Measurements from ENCODE around the gene SPTBN4.

The SPTBN4 gene

DNA sequence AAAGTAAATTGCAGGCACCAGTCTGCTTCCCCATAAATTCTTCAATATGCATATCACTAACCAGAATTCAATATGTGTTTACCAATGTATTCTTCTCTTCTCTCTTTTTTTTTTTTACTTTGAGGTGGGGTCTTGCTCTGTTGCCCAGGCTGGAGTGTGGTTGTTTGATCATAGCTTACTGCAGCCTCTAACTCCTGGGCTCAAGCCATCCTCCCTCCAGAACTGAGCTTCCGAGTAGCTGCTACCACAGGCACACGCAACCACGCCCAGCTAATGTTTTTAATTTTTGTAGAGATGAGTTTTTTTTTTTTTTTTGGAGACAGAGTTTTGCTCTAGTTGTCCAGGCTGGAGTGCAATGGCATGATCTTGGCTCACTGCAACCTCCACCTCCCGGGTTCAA, 151.2 kb downstream of the SPTBN4 start:
- H3K9ac ChIP-seq (ENCODE audit: low read length), result no peak overlapping the region
- 0 out of 2 replicates have a peak, but pooled peaks cover 3% of the 10 kb centered on the region for H3F3A ChIP-seq (ENCODE audit: insufficient read depth, low read length)
- H2AFZ ChIP-seq (ENCODE audit: low read length), result no peak overlapping the region
- no peak overlapping the region for H3K27ac ChIP-seq (ENCODE audit: low read length)
- H3K36me3 ChIP-seq (replicated peaks; ENCODE audit: insufficient read depth, low read length), result no peaks in the 10 kb centered on the region
- no peaks in the 10 kb centered on the region for H3K79me2 ChIP-seq (ENCODE audit: low read length)
- no peak overlapping the region for H3K4me3 ChIP-seq (ENCODE audit: low read length)
- H4K20me1 ChIP-seq (ENCODE audit: insufficient read depth, low read length), result no peaks in the 10 kb centered on the region
- no peaks in the 10 kb centered on the region for H3K27me3 ChIP-seq (replicated peaks; ENCODE audit: insufficient read depth, low read length)
- TF ChIP-seq EZH2 (optimal IDR thresholded peaks at IDR 0.05; ENCODE audit: low read depth, low read length) (no peak), EZH2phosphoT487 (IDR thresholded peaks at IDR 0.05; ENCODE audit: low read length) (no peak)
- TF ChIP-seq, protein P1, sequence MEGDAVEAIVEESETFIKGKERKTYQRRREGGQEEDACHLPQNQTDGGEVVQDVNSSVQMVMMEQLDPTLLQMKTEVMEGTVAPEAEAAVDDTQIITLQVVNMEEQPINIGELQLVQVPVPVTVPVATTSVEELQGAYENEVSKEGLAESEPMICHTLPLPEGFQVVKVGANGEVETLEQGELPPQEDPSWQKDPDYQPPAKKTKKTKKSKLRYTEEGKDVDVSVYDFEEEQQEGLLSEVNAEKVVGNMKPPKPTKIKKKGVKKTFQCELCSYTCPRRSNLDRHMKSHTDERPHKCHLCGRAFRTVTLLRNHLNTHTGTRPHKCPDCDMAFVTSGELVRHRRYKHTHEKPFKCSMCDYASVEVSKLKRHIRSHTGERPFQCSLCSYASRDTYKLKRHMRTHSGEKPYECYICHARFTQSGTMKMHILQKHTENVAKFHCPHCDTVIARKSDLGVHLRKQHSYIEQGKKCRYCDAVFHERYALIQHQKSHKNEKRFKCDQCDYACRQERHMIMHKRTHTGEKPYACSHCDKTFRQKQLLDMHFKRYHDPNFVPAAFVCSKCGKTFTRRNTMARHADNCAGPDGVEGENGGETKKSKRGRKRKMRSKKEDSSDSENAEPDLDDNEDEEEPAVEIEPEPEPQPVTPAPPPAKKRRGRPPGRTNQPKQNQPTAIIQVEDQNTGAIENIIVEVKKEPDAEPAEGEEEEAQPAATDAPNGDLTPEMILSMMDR (IDR thresholded peaks at IDR 0.05; ENCODE audit: low read length), result no peak
- no peaks in the 10 kb centered on the region for H3K9me3 ChIP-seq (replicated peaks; ENCODE audit: insufficient read depth, low read length)
- H3K4me1 ChIP-seq (ENCODE audit: low read length), result no peaks in the 10 kb centered on the region
- DNase-seq, result no peak
- H3K9me2 ChIP-seq (replicated peaks; ENCODE audit: insufficient read depth, low read length), result no peaks in the 10 kb centered on the region
- H3K4me2 ChIP-seq (ENCODE audit: low read depth, low read length), result no peak overlapping the region

DNA sequence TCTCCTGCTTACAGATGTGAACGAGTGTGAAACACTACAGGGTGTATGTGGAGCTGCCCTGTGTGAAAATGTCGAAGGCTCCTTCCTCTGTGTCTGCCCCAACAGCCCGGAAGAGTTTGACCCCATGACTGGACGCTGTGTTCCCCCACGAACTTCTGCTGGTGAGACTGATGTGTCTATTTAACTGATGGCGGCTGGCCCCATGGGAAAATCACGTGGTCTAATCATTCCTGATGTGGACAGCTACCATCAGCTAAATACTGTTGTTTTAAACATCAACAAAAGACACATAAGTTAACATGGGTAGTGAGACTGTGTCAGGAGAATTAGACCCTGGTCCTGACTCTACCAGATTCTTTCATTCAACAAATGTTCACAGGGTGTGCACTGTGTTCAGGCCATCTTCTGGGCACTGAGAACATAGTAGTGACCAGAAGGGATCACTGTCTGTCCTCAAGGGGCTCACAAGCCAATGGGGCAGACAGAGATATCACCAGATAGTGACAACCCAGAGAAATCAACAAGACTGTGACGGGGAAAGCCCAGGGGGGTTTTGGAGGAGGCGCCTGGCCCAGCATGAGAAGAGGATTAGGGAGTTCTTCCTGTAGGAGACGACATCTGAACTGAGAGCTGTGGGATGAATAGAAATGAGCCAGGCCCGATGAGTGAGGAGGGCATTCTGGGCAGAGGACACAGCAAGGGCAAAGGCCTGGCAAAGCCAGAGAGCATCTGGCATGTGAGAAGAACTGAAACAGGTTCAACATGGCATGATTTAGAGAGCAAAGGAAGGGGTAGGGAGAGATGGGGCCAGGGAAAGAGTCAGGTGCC, 152.7 kb downstream of the SPTBN4 start:
- Histone ChIP-seq H3K79me2 (ENCODE audit: low read length) (no peaks in the 10 kb centered on the region), H3K9me2 (replicated peaks; ENCODE audit: insufficient read depth, low read length) (no peaks in the 10 kb centered on the region), H3K27me3 (replicated peaks; ENCODE audit: insufficient read depth, low read length) (no peaks in the 10 kb centered on the region), H3F3A (ENCODE audit: insufficient read depth, low read length) (no peaks in the 10 kb centered on the region), H3K27ac (ENCODE audit: low read length) (no peak overlapping the region), H3K4me1 (ENCODE audit: low read length) (no peaks in the 10 kb centered on the region), H2AFZ (ENCODE audit: low read length) (no peak overlapping the region), H3K9ac (ENCODE audit: low read length) (no peak overlapping the region), H3K36me3 (replicated peaks; ENCODE audit: insufficient read depth, low read length) (no peaks in the 10 kb centered on the region), H4K20me1 (ENCODE audit: insufficient read depth, low read length) (no peaks in the 10 kb centered on the region), H3K9me3 (replicated peaks; ENCODE audit: insufficient read depth, low read length) (no peaks in the 10 kb centered on the region), H3K4me3 (ENCODE audit: low read length) (no peak overlapping the region), H3K4me2 (ENCODE audit: low read depth, low read length) (no peak overlapping the region)
- no peak for DNase-seq
- TF ChIP-seq, protein P1 (IDR thresholded peaks at IDR 0.05; ENCODE audit: low read length), result no peak
- TF ChIP-seq EZH2 (optimal IDR thresholded peaks at IDR 0.05; ENCODE audit: low read depth, low read length), result no peak
- TF ChIP-seq EZH2phosphoT487 (IDR thresholded peaks at IDR 0.05; ENCODE audit: low read length), result no peak

DNA sequence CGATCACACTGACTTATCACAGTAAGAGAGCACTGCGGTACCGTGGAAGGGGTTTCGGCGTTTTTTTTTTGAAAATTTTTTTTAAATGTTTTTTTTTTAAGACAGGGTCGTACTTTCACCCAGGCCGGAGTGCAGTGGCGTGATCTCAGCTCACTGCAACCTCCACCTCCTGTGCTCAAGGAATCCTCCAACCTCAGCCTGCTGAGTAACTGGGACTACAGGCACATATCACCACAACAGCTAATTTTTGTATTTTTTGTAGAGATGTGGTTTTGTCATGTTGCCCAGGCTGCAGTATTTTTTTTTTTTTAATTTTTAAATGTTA, 153.3 kb downstream of the SPTBN4 start:
- Histone ChIP-seq H3K27ac (ENCODE audit: low read length) (no peak overlapping the region), H3K79me2 (ENCODE audit: low read length) (no peaks in the 10 kb centered on the region), H3K4me3 (ENCODE audit: low read length) (no peak overlapping the region), H4K20me1 (ENCODE audit: insufficient read depth, low read length) (no peaks in the 10 kb centered on the region), H2AFZ (ENCODE audit: low read length) (no peak overlapping the region), H3K4me1 (ENCODE audit: low read length) (no peaks in the 10 kb centered on the region), H3K36me3 (replicated peaks; ENCODE audit: insufficient read depth, low read length) (no peaks in the 10 kb centered on the region), H3F3A (ENCODE audit: insufficient read depth, low read length) (no peaks in the 10 kb centered on the region), H3K9ac (ENCODE audit: low read length) (no peak overlapping the region), H3K9me3 (replicated peaks; ENCODE audit: insufficient read depth, low read length) (no peaks in the 10 kb centered on the region), H3K9me2 (replicated peaks; ENCODE audit: insufficient read depth, low read length) (no peaks in the 10 kb centered on the region), H3K4me2 (ENCODE audit: low read depth, low read length) (no peak overlapping the region), H3K27me3 (replicated peaks; ENCODE audit: insufficient read depth, low read length) (no peaks in the 10 kb centered on the region)
- TF ChIP-seq EZH2phosphoT487 (IDR thresholded peaks at IDR 0.05; ENCODE audit: low read length), result no peak
- TF ChIP-seq EZH2 (optimal IDR thresholded peaks at IDR 0.05; ENCODE audit: low read depth, low read length), result no peak
- TF ChIP-seq, protein P1 (IDR thresholded peaks at IDR 0.05; ENCODE audit: low read length), result no peak
- no peak for DNase-seq

Measured in MM.1S (cell line).